IPS DF 19.7 (cell line): ENCODE data around the gene ZFYVE27.

Experiments used
- DNase-seq: peaks from one replicate; pipeline ENCODE4 v3.0.0-alpha.2; 2013; ENCODE audit warnings: low read depth, low spot score

The ZFYVE27 gene

DNA sequence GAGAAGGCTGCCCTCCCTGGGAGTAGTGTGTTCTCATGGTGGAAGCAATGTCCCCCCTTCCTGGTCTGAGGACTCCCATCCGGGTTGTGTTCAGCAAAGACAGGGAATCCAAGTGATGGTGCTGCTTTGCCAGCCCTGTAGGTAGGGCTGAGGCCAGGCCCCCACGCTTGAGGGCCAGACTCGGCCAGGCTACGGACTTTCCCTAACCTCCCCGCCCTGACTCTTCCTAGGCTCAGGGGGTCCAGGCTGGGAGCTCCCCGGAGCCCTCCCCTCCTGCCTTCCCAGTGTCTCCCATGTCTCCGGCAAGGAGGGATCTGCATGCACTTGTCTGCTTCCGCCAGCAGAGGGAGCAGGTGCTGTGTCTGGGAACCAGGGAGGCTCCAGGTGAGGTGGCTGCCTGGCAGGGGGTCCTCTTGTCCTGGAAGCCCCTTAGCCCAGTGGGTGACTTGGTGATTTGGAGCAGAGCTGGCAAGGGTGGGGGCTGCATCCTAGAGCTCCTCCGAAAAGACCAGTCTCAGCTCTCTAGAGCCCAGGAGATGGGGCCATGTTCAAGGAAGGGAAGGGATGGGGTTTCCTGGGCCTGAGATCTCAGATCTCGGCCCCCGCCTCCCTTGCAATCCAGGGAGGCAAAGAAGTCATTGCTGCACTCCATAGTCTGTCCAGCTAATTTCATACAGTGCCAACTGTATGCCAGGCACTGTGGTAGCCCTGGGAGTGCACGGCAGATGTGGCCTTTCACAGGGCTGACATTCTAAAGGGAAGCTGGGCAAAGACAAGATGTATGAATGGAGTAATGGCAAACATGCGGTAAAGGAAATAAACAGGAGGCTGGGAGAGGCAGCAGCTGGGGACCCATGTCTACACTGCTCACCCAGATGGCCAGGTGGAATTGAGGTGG is 55.1 kb downstream of the ZFYVE27 start:
- peak; percentile 20 for DNase-seq

DNA sequence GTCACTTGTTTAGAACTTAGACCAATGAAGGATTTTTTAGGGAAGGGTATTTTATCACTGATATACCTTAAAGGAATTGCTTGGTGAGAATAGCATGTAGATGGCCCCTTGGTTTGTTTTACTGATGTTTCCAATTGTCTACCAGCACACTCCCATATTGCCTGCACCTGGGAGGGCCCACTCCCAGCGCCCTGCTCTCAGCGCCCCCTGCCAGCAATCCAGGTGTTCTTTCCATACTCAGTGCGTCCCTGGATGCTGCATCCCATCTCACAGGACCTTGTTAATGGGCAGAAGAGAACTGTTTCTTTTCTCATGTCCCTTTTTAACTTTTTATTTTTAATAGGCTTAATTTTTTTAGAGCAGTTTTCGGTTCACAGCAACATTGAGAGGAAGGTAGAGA is 59.0 kb downstream of the ZFYVE27 start:
- no peak for DNase-seq

DNA sequence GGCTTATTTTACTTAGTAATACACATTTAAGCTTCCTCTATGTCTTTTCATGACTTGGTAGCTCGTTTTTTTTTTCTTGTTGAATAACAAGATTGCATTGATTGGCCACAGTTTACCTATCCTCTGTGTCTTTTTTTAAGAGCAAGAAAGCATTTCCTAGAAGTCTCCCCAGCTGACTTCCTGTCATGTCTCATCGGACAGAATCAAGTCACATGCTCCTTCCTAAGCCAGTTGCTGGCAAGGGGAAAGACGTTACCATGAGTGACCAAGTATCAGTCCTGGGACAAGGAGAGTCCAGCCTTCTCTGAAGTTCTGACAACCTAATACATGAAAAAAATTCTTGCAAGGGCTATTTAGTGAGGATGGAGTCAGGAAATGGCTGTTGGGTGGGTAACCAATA is 59.7 kb downstream of the ZFYVE27 start:
- no peak for DNase-seq

DNA sequence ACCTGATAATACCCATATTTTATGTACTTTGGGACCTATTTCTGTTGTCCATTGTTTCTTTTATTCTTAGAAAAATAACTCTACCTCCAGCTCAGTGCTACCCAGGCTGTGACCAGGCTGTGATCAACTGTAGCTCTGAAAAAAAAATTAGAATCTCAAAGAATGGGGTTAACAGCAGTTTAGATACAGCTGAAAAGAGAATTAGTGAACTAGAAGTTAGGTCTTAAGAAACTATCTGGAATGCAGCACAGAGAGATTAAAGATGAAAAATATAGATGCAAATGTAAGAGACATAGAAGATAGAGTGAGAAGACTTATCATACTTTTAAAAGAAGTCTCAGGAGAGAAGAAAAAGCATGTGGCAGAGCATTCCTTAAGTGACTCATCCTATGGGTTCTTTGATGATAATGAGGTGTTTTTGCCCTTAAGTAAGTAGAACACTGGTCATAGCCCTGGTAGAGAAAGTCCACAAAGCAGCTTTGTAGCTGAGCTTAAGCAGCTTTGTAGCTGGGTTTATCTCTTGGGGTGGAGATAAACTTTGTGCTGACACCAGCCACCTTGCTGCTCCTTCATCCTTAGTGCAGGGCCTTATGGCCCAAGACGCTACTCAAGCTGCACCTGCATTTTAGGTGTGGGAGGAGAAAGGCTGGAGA is 62.2 kb downstream of the ZFYVE27 start:
- no peak for DNase-seq

- DNase-seq = no peak
Observed at GRCh38 chr10:97800474-97800873, 63.5 kb downstream of the ZFYVE27 start.

DNA sequence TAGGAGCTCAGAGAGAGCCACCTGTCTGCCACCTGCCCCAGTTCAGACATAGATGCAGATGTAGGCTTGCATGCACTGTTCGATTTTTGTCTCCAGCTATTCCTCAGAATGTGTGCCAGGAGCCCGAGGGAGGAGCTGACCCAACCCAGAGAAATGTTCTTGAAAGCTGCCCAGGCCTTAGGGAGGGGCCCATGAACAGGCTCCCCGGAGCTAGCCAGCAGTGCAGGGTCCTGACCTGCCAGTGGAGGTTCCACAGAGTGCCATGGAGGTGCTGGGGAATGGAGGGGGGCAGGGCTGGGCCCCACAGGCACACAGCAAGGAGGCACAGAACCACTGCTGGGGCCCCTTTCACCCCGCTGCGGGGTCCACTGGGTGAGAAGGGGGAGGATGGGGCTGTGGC is 64.5 kb downstream of the ZFYVE27 start:
- DNase-seq = no peak

DNA sequence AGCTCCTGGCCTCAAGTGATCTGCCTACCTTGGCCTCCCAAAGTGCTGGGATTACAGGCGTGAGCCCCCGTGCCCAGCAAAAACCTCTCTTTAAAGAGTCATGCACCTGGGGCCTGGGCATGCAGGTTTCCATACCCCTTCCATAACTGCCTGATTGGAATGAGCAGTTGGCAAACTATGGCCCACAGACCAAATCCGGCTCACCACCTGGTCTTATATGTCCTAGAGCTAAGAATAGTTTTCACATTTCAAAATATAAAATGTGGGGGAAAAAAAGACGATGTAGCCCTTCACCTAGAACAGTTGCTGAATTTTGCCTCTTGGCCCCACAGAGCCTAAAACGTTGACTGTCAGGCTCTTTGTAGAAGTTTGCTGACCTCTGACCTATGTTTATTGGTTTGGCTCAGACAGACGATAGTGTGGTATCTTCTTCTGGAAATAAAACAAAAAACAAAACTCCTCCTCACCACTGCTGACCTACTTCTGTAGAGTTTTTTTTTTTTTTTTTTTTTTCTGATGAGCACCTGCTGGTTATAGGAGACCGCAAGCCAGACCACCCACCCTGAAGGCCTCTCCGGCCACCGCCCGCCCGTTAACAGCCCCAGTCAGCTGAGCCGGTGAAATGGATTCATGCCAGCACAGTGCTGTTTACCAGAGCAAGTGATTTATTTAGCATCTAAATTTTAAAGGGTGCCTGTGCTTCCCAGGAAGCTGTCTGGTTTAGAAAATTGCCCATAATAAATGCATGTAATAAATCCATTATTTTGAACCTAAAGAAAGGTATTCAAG is 68.4 kb downstream of the ZFYVE27 start:
- no peak for DNase-seq

DNA sequence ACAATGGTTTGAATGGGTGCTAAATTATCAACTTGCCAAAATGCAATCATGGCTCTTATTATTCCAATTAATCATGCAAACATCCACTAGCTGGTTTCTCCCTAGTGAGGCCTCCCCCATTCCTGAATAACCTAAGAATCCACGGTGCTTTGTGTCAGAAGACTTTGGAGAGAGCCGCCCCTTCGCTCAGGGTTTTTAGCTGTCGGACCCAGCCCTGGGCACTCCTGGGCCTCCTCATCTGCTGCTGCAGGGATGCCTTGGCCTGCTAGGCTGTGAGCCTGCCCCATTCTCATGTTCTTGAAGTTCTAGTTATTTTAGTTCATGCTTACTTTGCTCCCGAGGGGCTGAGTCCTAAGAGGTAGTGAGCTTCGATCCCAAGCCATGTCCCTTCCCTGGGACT is 69.0 kb downstream of the ZFYVE27 start:
- DNase-seq = no peak

DNA sequence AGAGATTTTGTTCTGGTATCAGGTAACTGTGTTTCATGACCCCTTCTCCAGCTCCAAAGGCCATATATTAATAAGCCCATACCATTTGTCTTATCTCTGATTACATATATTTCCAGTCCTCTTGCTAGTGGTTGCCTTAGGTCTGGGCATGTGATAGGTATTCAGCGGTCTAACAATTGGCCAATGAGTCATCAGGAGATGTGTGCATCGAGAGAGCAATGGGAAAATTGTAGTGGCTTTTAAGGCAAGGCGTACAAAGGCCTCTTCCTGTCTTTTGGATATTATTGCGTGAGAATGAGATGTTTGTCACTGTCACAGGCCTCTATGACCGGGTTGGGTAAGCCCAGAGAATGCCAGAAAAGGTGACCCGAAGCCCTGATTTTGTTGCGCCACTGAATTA is 73.5 kb downstream of the ZFYVE27 start:
- no peak for DNase-seq
